GM12875 (cell line): Measurements from ENCODE around the gene CD59.

ENCODE experiments used
- H3K4me3 ChIP-seq: one replicate; pipeline ENCODE4 v1.5.1; 2011; ENCODE audit warnings: low read depth, low read length, control low read depth
- TF ChIP-seq, protein P1 (sequence below): IDR thresholded peaks from 2 replicates; pipeline ENCODE4 v1.5.1; 2011; ENCODE audit warnings: low read depth, mild to moderate bottlenecking, control low read depth, inconsistent platforms, low read length, moderate library complexity, borderline replicate concordance; ENCODE audit not compliant: insufficient read depth

The CD59 gene

GRCh38 chr11:33774736-33775466 is 38.7 kb upstream of the CD59 start:
- peak overlapping the region; percentile 96 for H3K4me3 ChIP-seq
- TF ChIP-seq, protein P1, sequence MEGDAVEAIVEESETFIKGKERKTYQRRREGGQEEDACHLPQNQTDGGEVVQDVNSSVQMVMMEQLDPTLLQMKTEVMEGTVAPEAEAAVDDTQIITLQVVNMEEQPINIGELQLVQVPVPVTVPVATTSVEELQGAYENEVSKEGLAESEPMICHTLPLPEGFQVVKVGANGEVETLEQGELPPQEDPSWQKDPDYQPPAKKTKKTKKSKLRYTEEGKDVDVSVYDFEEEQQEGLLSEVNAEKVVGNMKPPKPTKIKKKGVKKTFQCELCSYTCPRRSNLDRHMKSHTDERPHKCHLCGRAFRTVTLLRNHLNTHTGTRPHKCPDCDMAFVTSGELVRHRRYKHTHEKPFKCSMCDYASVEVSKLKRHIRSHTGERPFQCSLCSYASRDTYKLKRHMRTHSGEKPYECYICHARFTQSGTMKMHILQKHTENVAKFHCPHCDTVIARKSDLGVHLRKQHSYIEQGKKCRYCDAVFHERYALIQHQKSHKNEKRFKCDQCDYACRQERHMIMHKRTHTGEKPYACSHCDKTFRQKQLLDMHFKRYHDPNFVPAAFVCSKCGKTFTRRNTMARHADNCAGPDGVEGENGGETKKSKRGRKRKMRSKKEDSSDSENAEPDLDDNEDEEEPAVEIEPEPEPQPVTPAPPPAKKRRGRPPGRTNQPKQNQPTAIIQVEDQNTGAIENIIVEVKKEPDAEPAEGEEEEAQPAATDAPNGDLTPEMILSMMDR, result no peak

- TF ChIP-seq, protein P1, result no peak
- peak within 1 kb of the TSS; percentile 96 for H3K4me3 ChIP-seq
These were observed 37.9 kb upstream of the CD59 start, which contains the start of gene FBXO3 for GRCh38 chr11:33773987-33774735. Gene FBXO3 (minus strand): TSS chr11:33774520. CDS start chr11:33774497, 23 bp downstream.

DNA sequence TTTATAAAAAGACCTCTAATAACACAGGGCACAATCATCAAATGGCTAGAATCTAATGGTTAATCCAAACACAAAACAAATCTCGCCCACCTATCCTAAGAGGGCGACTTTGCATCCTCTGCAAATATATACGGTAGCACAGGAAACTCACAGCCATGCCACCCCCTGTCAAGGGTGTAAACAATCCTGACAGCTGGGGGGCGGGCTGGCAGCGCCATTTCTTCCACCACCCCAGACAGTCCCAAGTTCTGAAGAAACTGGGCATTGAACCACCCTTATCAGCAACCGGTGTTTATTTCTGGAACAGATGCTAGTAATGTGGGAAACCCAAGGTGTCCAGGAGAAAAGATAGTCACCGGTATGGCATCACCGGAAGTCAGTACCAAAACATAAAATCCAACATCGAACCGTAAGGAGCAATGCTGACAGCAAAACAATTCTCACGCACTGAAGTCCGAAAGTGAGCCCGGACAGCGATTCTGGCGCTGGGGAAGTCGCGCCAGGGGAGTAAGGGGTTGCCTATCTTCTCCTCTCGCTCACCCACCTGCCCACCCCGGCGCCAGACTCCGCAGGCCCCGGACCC is 37.3 kb upstream of the CD59 start:
- TF ChIP-seq, protein P1, result no peak
- peak overlapping the region; percentile 96 for H3K4me3 ChIP-seq

GRCh38 chr11:33772870-33773269 is 36.6 kb upstream of the CD59 start:
- TF ChIP-seq, protein P1, result no peak
- H3K4me3 ChIP-seq, result no peak overlapping the region

GRCh38 chr11:33772300-33772699 is 36.1 kb upstream of the CD59 start:
- no peak overlapping the region for H3K4me3 ChIP-seq
- TF ChIP-seq, protein P1, result no peak

DNA sequence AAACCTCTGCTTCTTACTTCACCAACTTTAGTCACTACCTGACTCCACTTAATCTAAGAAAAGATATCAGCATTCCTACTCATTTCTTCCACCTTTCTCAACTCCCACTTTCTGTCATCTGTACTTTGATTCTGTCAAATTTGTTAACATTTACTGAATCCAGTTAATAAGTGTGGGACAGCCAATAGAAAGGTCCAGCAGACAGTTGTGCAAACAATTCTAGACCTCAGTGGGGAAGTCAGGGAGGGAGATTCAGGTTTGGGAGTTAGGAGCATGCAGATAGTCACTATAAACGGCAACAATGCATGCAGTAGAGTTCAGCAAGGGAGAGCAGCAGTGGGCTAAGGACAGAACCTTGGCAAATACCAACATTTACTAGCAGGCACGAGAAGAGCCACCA is 34.0 kb upstream of the CD59 start:
- H3K4me3 ChIP-seq, result no peak overlapping the region
- TF ChIP-seq, protein P1, result no peak
